Spleen (tissue), 7 donors: ENCODE measurements around the gene TMEM128.

Experiments
- CTCF ChIP-seq, 11 experiments: fragments of 200-600 bp in 7 of 11; fragments of 450-650 bp in 4 of 11; sonication (generic) in 4 of 11; IDR thresholded peaks in 8 of 11; conservative IDR thresholded peaks in 3 of 11; 1 replicate in 7 of 11; 2 replicates in 4 of 11; pipeline versions ENCODE4 v1.4.0 to v1.8.0; 2016 to 2021; ENCODE audit warnings: antibody characterized with exemption in 11 of 11, inconsistent platforms in 4 of 11, mild to moderate bottlenecking in 1 of 11
- POLR2A ChIP-seq, 3 donors: fragments of 450-650 bp; IDR thresholded peaks; one replicate each; pipeline ENCODE4 v1.5.1; 2017; ENCODE audit warnings: antibody characterized with exemption in 3 of 3, mild to moderate bottlenecking in 1 of 3
- POLR2AphosphoS5 ChIP-seq, 3 donors: sonication (generic); formaldehyde crosslinking; IDR thresholded peaks; one replicate each; pipeline ENCODE4 v1.5.1; 2017; ENCODE audit warnings: antibody characterized with exemption in 3 of 3
- donor health status: DM: no; HTN: no; CAD: no; lungs with moderate emphysema.
- donor health status: DM: no; HTN: no; CAD: no.
- donor health status: DM: no; HTN: no; CAD: no.

DNA sequence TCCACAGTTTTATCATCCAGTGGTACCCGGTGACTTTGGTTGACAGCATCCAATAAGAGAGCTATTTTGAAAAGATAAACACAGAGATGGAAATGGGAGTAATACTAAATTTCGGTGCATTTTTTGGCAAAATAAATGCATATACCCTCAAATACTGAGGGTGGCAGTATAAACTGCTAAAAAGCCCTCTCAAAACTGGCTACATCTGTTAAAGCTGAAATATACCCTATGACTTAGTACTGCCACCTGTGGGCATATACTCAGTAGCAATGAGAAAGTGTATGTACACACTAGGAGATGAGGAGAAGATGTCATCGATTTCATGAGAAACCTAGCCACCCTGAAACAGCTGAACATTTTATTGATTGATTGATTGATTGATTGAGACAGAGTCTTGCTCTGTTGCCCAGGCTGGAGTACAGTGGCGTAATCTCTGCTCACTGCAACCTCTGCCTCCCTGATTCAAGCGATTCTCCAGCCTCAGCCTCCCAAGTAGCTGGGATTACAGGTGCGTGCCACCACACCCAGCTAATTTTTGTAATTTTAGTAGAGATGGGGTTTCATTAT lies 12.2 kb upstream of the TMEM128 start:
- TF ChIP-seq POLR2AphosphoS5 (IDR thresholded peaks at IDR 0.05) = no peak
- peak in 10 of 11 experiments; percentile 24 to 73 (median 64) for TF ChIP-seq CTCF (IDR thresholded peaks at IDR 0.05 in 8 of 11, conservative IDR thresholded peaks at IDR 0.05 in 3 of 11)
- no peak for TF ChIP-seq POLR2A (IDR thresholded peaks at IDR 0.05)
